Measurements from ENCODE around the gene PEX10. TPM values are rescaled to one million over a fixed set of nuclear protein-coding genes. Genes with fewer than 3 reads are reported as not detected.
A peak's percentile ranks its signal among the peaks of the same experiment; 100 is the strongest.

PEX10 gene
- total RNA-seq, 2 donors from 2014 or later = 7.3 to 8.3 TPM

DNA sequence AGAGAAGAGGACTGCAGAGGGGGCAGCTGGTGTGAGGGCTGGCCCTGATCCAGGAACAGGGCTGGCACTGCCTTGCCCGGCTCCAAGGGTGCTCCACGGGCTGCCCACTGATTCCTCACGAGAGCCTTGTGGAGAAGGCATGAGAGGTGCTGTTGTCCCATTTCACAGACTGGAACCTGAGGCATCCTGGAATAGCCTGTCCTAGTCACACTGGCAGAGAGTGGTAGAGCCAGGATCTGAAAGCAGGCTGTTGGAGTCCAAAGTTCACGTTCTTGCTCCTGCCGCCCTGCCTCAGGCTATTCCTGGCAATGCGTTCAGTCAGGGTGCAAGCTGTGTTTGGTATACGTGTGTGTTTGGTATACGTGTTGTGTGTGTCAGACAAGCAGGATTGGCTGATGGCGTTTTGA lies 18.9 kb downstream of the PEX10 start:
- no peak for ATAC-seq
- H3K4me3 Mint-ChIP-seq = peak overlapping the region; percentile 86
- H3K27me3 Mint-ChIP-seq = no peaks in the 10 kb centered on the region
- peaks cover 24% of the 10 kb centered on the region for H3K4me1 Mint-ChIP-seq
- DNase-seq = no peak
- H3K9me3 ChIP-seq (ENCODE audit: control insufficient read depth, low read length, poor library complexity, severe bottlenecking) = no peaks in the 10 kb centered on the region
- peak overlapping the region; percentile 87 for H3K27ac Mint-ChIP-seq
- H3K36me3 Mint-ChIP-seq (ENCODE audit: low read depth) = peaks cover 2% of the 10 kb centered on the region

DNA sequence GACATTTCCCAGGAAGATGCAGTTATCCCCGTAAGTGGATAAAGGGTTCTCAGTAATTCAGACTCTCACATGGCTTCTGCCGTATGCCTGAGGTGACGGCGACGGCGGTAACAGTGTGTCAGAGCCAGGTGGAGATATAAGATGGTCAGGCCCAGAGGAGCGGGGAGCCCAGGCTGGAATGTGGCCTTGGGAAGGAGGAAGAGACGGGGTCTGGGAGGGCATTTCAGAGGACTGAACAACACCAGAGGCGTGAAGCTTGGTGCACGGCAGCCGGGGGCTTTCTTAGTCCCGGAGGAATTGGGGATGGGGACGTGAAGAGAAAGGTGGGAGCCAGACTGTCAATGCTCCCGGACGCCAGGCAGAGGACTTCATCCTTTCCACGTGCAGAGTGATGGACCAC lies 19.7 kb downstream of the PEX10 start:
- Mint-ChIP-seq H3K4me1 (peaks cover 24% of the 10 kb centered on the region), H3K36me3 (ENCODE audit: low read depth) (peaks cover 2% of the 10 kb centered on the region), H3K27ac (peak overlapping the region; percentile 87), H3K4me3 (peak overlapping the region; percentile 86), H3K27me3 (no peaks in the 10 kb centered on the region)
- no peak for DNase-seq
- no peaks in the 10 kb centered on the region for H3K9me3 ChIP-seq (ENCODE audit: control insufficient read depth, low read length, poor library complexity, severe bottlenecking)
- no peak for ATAC-seq

GRCh38 chr1:2391931-2392509 lies 20.3 kb downstream of the PEX10 start:
- DNase-seq = no peak

DNA sequence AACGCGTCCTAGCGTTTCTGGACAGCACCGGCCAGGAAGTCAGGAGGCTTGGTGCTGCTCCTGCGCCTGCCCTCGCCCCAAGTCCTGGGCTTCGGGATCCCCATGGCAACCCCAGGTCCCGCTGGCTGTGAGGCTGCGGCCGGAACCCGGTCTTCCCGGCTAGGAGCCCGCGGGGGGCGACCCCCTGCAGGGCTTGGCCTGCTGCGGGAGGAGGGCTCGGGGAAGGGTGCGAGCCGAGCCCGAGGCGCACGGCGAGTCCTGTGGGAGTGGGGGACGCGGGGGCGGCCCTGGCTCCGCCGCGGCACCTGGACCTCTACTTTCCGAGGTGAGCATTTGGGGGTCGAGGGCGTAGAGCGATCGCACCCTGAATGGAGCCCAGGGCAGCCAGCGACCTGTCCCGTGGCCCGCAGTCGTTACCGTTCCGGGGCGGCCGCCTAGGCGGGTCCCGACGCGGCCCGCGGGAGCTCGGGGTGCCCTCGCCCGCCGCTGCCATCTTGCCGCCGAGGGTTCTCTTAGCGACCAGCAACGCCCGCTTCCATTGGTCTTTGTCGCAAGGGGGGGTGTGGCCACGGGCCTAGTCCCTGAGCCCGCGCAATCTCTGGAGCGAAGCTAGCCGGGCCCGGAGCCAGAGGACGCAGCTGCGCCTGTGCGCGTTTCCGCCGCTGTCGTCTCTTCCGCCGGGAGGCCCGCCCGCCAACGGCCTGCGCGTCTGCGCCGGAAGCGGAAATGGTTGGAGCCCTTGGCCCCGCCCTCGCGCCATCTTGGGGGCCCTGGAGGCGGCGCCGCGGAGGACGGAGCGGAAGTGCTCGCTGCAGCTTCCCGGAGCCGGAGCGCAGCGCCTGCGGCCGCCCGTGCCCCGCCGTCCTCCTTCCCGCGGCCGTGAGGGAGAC lies 21.1 kb downstream of the PEX10 start, which contains the start of the genes MORN1 and RER1:
Gene MORN1 (minus strand): TSS at position 514 of the 890 bp plus-strand sequence. CDS start 21 bp downstream, at position 493.
Gene RER1 (plus strand): TSS at position 801 of the 890 bp plus-strand sequence. CDS start 3,950 bp downstream, outside the sequence.
- no peaks in the 10 kb centered on the region for H3K9me3 ChIP-seq (ENCODE audit: control insufficient read depth, low read length, poor library complexity, severe bottlenecking)
- H3K27me3 Mint-ChIP-seq = no peaks in the 10 kb centered on the region
- H3K27ac Mint-ChIP-seq = peak within 1 kb of the TSS; percentile 87
- DNase-seq = peak; percentile 98 to 99 (median 99)
- peaks cover 2% of the 10 kb centered on the region for H3K36me3 Mint-ChIP-seq (ENCODE audit: low read depth)
- ATAC-seq = peak; percentile 97
- peak within 1 kb of the TSS; percentile 91 for H3K4me3 Mint-ChIP-seq
- peaks cover 24% of the 10 kb centered on the region for H3K4me1 Mint-ChIP-seq

More at GRCh38 chr1:2391931-2392509, 20.3 kb downstream of the PEX10 start:
- H3K9me3 ChIP-seq (ENCODE audit: control insufficient read depth, low read length, poor library complexity, severe bottlenecking) = no peaks in the 10 kb centered on the region
- H3K36me3 Mint-ChIP-seq (ENCODE audit: low read depth) = peaks cover 2% of the 10 kb centered on the region
- peak overlapping the region; percentile 91 for H3K4me3 Mint-ChIP-seq
- peaks cover 24% of the 10 kb centered on the region for H3K4me1 Mint-ChIP-seq
- no peaks in the 10 kb centered on the region for H3K27me3 Mint-ChIP-seq
- H3K27ac Mint-ChIP-seq = peak overlapping the region; percentile 87
- peak; percentile 13 for ATAC-seq

- H3K4me1 Mint-ChIP-seq = peaks cover 22% of the 10 kb centered on the region
- peak overlapping the region; percentile 27 for H3K27ac Mint-ChIP-seq
- ATAC-seq = no peak
- no peaks in the 10 kb centered on the region for H3K9me3 ChIP-seq (ENCODE audit: control insufficient read depth, low read length, poor library complexity, severe bottlenecking)
- peaks cover 2% of the 10 kb centered on the region for H3K36me3 Mint-ChIP-seq (ENCODE audit: low read depth)
- no peaks in the 10 kb centered on the region for H3K27me3 Mint-ChIP-seq
- H3K4me3 Mint-ChIP-seq = peak overlapping the region; percentile 80
- DNase-seq = no peak
These were observed 22.7 kb downstream of the PEX10 start for GRCh38 chr1:2389644-2390043.

DNA sequence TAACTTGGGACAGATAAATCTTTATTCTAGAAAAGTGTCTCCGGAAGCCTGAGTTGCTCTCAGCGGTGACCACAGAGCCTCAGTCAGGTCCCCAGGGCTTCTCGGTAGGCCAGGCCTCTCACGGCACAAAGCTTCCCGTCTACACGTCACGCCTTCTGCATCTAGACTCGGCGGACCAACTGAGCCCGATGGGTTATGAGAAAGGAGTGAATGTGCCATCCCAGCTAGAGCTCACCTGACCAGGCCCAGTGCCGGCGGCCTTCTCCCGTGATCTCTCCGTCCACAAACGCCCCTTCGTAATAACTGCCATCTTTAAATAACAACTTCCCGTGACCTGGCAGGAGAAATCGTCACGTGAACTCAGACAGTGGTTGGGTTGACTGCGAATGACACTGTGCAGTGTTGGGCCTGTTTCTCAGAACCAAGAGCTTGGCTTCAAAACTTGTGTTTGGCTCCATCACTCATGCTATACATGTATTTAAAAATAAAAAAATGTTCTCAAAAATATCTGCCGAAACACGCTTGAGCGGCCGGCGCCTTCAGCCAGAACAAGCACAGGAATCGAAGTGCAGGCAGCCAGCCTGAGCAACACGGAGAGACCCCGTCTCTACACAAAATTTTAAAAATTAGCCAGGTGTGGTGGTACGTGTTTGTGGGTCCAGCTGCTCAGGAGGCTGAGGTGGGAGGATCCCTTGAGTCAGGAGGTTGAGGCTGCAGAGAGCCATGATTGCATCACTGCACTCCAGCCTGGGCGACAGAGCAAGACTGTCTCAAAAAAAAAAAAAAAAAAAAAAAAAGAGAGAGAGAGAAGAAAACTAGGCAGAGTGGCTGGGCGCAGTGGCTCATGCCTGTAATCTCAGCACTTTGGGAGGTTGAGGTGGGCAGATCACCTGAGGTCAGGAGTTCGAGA lies 24.1 kb downstream of the PEX10 start:
- Mint-ChIP-seq H3K4me1 (peaks cover 13% of the 10 kb centered on the region), H3K27me3 (no peaks in the 10 kb centered on the region), H3K36me3 (ENCODE audit: low read depth) (peaks cover 2% of the 10 kb centered on the region), H3K27ac (no peak overlapping the region), H3K4me3 (no peak overlapping the region)
- no peak for DNase-seq
- no peaks in the 10 kb centered on the region for H3K9me3 ChIP-seq (ENCODE audit: control insufficient read depth, low read length, poor library complexity, severe bottlenecking)
- ATAC-seq = no peak

DNA sequence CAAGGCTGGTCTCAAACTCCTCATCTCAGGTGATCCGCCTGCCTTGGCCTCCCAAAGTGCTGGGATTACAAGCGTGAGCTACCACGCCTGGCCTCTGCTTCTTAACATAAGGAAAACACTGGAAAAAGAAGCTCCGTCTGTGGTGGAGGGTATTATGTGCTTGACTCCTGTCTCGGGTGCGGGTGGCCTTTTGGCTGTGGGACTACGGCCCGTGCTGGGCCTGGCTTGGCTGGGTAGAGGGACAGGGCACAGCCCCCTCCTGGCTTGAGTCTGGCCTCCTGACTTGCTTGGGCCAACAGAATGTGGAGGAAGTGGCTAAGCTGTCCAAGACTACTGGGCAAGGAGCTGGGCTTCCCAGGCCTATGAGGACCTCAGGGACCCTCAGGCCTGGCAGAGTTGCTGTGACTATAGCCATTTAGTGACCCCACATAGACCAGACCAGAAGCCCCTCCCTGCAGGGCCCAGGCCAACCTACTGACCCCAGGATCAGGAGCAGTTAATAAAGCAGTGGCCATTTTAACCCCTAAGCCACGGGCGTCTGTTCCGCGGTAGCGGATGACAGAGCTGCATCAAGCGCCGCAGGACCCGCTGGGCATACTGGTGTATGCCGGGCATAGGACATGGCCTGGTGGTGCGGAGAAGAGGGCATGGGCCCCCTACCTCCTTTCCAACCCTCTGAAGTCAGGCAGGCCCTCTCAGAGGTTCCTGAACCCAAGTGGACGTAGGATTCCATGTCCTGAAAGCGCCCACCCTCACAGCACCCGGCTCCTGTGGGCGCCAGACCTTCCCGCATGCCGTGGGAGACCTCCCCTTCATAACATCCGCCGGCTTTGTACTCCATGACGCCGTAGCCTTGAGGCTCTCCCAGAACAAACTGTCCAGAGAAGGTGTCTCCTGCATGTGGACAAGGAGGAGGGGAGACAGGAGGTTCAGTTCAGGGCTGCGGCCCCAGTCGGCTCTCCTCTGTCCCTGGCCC lies 25.4 kb downstream of the PEX10 start:
- DNase-seq (no peak), ATAC-seq (no peak)
- no peaks in the 10 kb centered on the region for H3K36me3 Mint-ChIP-seq (ENCODE audit: low read depth)
- no peak overlapping the region for H3K4me3 Mint-ChIP-seq
- H3K27me3 Mint-ChIP-seq = no peaks in the 10 kb centered on the region
- H3K27ac Mint-ChIP-seq = no peak overlapping the region
- no peaks in the 10 kb centered on the region for H3K9me3 ChIP-seq (ENCODE audit: control insufficient read depth, low read length, poor library complexity, severe bottlenecking)
- H3K4me1 Mint-ChIP-seq = peaks cover 3% of the 10 kb centered on the region

DNA sequence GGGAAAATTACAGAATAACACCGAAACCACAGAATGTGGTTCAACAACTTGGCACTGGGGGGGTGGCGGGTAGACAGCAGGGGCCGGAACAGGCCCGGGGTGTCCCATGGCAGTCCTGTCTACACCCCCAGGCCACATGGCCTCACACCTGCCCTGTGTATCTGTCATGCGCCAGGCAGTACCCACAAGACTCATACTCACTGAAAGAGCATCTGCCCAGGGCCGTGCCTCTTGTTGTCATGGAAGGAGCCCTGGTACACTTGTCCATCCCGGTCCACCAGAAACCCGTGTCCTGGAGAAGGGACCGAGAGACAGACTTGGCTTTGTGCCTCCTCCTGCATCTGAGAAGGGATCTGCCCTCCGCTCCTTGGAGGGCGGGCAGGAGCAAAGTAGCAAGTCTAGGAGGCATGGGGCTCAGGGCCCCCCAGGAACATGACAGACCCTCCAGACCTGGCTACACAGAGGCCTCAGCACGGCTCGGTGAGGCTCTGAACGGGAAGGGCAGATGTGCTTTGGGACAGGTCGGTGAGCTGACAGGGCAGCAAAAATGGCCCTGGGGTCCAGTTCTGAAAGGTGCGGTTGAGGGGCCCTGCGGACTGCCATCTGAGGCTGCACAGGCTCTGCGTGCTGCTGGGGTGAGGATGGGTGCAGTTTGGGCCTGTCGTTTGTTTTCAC lies 26.6 kb downstream of the PEX10 start:
- Mint-ChIP-seq H3K4me3 (no peak overlapping the region), H3K27ac (no peak overlapping the region), H3K4me1 (peaks cover 3% of the 10 kb centered on the region), H3K27me3 (no peaks in the 10 kb centered on the region), H3K36me3 (ENCODE audit: low read depth) (no peaks in the 10 kb centered on the region)
- no peak for ATAC-seq
- H3K9me3 ChIP-seq (ENCODE audit: control insufficient read depth, low read length, poor library complexity, severe bottlenecking) = no peaks in the 10 kb centered on the region
- peak in 1 of 3 donors; percentile 7 for DNase-seq

GRCh38 chr1:2384941-2385481 lies 27.4 kb downstream of the PEX10 start:
- Mint-ChIP-seq H3K4me3 (no peak overlapping the region), H3K4me1 (peaks cover under 1% of the 10 kb centered on the region), H3K36me3 (ENCODE audit: low read depth) (no peaks in the 10 kb centered on the region), H3K27me3 (no peaks in the 10 kb centered on the region), H3K27ac (no peak overlapping the region)
- no peaks in the 10 kb centered on the region for H3K9me3 ChIP-seq (ENCODE audit: control insufficient read depth, low read length, poor library complexity, severe bottlenecking)
- ATAC-seq = no peak
- DNase-seq = no peak

DNA sequence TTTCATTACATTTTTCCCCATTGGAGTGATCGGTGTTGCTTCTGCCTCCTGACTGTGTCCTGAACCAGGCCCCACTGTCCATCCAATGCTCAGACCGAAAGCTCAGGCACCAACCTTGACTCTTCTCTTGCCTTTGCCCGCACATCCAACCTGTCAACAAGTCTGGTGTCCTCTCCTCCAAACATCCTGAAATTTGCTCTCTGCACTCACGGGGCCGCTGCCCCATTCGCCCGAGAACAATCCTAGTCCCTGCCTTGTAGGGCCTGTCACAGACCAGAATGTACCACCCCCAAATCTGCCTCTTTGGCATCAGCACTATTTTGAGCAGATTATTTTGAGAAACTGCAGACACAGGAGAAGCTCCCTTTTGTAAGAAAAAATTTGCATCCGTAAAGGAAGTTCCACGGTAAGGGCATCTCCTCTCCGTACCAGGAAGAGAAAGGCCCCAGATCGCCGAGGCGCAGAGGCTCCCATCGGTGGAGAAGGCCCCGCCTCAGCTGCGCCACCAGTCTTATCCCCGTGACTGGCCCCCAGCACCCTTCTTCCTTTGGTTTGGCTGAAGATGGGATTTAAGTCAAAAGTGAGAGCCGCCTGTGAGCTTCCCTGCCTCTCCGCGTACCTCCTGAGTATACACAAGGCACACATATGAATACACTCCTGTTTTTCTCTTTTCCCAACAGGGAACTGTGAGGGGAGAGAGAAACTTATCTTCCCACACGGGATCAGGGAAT lies 28.1 kb downstream of the PEX10 start:
- no peaks in the 10 kb centered on the region for H3K36me3 Mint-ChIP-seq (ENCODE audit: low read depth)
- no peak overlapping the region for H3K4me3 Mint-ChIP-seq

DNA sequence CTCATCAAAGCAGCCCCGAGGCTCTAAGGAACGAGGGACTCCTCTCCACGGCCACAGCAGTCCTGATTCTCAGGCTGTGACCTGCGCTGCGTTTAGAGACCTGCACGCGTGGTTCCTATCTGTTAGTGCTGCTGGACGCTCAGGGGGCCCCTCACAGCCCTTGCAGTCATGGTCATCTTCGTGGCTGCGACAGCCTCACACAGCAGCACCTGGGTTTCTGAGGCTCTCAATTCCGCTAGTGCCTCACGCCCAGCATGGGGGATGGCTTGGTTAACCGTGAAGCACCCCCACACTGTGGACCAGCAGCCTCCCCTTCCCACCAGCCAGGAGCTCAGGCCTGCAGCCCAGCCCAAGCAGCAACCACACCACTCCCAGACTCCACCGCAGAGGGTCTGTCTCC lies 28.8 kb downstream of the PEX10 start:
- H3K9me3 ChIP-seq (ENCODE audit: control insufficient read depth, low read length, poor library complexity, severe bottlenecking) = no peaks in the 10 kb centered on the region
- ATAC-seq (no peak), DNase-seq (no peak)
- Mint-ChIP-seq H3K4me3 (no peak overlapping the region), H3K4me1 (no peaks in the 10 kb centered on the region), H3K27me3 (no peaks in the 10 kb centered on the region), H3K36me3 (ENCODE audit: low read depth) (no peaks in the 10 kb centered on the region), H3K27ac (no peak overlapping the region)

More for the DNA sequence above, 28.1 kb downstream of the PEX10 start:
- Mint-ChIP-seq H3K27ac (no peak overlapping the region), H3K27me3 (no peaks in the 10 kb centered on the region), H3K4me1 (no peaks in the 10 kb centered on the region)
- no peaks in the 10 kb centered on the region for H3K9me3 ChIP-seq (ENCODE audit: control insufficient read depth, low read length, poor library complexity, severe bottlenecking)
- DNase-seq (no peak), ATAC-seq (no peak)
